Measurements from ENCODE around the gene ADAM10. TPM values are rescaled to one million over a fixed set of nuclear protein-coding genes. Genes with fewer than 3 reads are reported as not detected.

The ADAM10 gene
- total RNA-seq, 1 experiment from 2014 or later, result 159 TPM

- Histone ChIP-seq H3K4me2 (ENCODE audit: insufficient read depth, insufficient read length, low read length) (no peak overlapping the region), H3K23me2 (ENCODE audit: insufficient read length, low read depth, low read length, poor library complexity, severe bottlenecking) (no peaks in the 10 kb centered on the region), H2BK15ac (ENCODE audit: low read depth, low read length) (no peak overlapping the region), H3K18ac (ENCODE audit: insufficient read length, low read depth, low read length) (no peak overlapping the region), H2BK5ac (ENCODE audit: insufficient read length, low read length) (no peak overlapping the region), H3K79me2 (ENCODE audit: insufficient read depth, low read length) (no peaks in the 10 kb centered on the region), H4K8ac (replicated peaks; ENCODE audit: insufficient read length, low read depth, low read length) (no peak overlapping the region), H2BK120ac (ENCODE audit: low read depth, low read length, poor library complexity, severe bottlenecking) (no peak overlapping the region), H2BK20ac (ENCODE audit: low read depth, low read length, poor library complexity, severe bottlenecking) (no peak overlapping the region), H3K4me1 (ENCODE audit: insufficient read depth, low read length) (no peaks in the 10 kb centered on the region), H4K91ac (ENCODE audit: insufficient read length, low read depth, low read length) (no peak overlapping the region), H2AFZ (ENCODE audit: low read length) (no peak overlapping the region), H3T11ph (ENCODE audit: low read length) (no peak overlapping the region), H3K56ac (ENCODE audit: insufficient read length, low read depth, low read length) (no peak overlapping the region), H4K5ac (ENCODE audit: insufficient read length, low read depth, low read length) (no peak overlapping the region), H3K23ac (ENCODE audit: insufficient read length, low read depth, low read length) (no peak overlapping the region), H3K9ac (ENCODE audit: extremely low read depth, insufficient read length, low read length) (no peak overlapping the region), H2AK5ac (ENCODE audit: insufficient read length, low read length) (no peak overlapping the region), H3K9me3 (ENCODE audit: control insufficient read depth, low read depth, low read length) (no peaks in the 10 kb centered on the region), H2BK12ac (ENCODE audit: insufficient read length, low read depth, low read length) (no peak overlapping the region), H3K4ac (ENCODE audit: low read depth, low read length) (no peak overlapping the region), H3K79me1 (ENCODE audit: insufficient read depth, low read depth, low read length, poor library complexity, severe bottlenecking) (no peaks in the 10 kb centered on the region), H4K20me1 (ENCODE audit: control insufficient read depth, insufficient read depth, insufficient read length) (no peaks in the 10 kb centered on the region), H3K14ac (ENCODE audit: insufficient read depth, low read length) (no peak overlapping the region; the same call in 1 of the 2 replicates), H3K27ac (ENCODE audit: insufficient read length, low read depth, low read length) (no peak overlapping the region), H3K27me3 (ENCODE audit: insufficient read depth, low read length) (no peaks in the 10 kb centered on the region)
- Mint-ChIP-seq H3K27ac (peak overlapping the region in 2 of 3 experiments; percentile 15 to 49; a peak in 2 of 7 replicates), H3K36me3 (ENCODE audit: insufficient read depth in 1 of 3, low read depth in 3 of 3) (no peaks in the 10 kb centered on the region), H3K4me1 (peaks cover 16 to 25% of the 10 kb centered on the region in 2 experiments), H3K27me3 (ENCODE audit: low read depth) (peaks cover 5% of the 10 kb centered on the region), H3K4me3 (no peak overlapping the region), H3K9me3 (no peaks in the 10 kb centered on the region)
- no peak for DNase-seq
- no peak for TF ChIP-seq CTCF (conservative IDR thresholded peaks at IDR 0.05)
- no CpG with 5 or more reads among the region's 13 CpGs for WGBS (ENCODE audit: extremely low coverage, insufficient read length, low lambda C conversion rate)
Measured at GRCh38 chr15:58546635-58547627, 202.6 kb downstream of the ADAM10 start.

Measured in H9 (cell line).